Tibial artery (tissue), 4 donors: ENCODE results near the gene SF3B3.

Experiments
- DNase-seq, 2 donors: peaks; one replicate each; pipeline ENCODE4 v3.0.0-alpha.2; 2019
- H3K27ac ChIP-seq, 2 donors: fragments of 200-600 bp; sonication (generic) in 1 of 2; 1 replicate in 1 of 2; 2 replicates in 1 of 2; pipeline ENCODE4 v1.5.1; 2018 to 2019; ENCODE audit warnings: mild to moderate bottlenecking in 1 of 2
- H3K27me3 ChIP-seq, 2 donors: fragments of 200-600 bp; sonication (generic) in 1 of 2; one replicate each; pipeline versions ENCODE4 v1.5.1 to v1.6.0; 2016 to 2019
- H3K36me3 ChIP-seq, 3 donors: fragments of 200-600 bp; sonication (generic) in 2 of 3; one replicate each; pipeline ENCODE4 v1.5.1; 2016 to 2019; ENCODE audit warnings: mild to moderate bottlenecking in 2 of 3
- H3K4me1 ChIP-seq, 4 donors: fragments of 200-600 bp; sonication (generic) in 2 of 4; 1 replicate in 3 of 4; 2 replicates in 1 of 4; pipeline ENCODE4 v1.5.1; 2016 to 2019
- H3K4me3 ChIP-seq, 2 donors: fragments of 200-600 bp; sonication (generic) in 1 of 2; 1 replicate in 1 of 2; 2 replicates in 1 of 2; pipeline ENCODE4 v1.5.1; 2018 to 2019; ENCODE audit warnings: mild to moderate bottlenecking in 2 of 2
- H3K9me3 ChIP-seq, 3 donors: fragments of 200-600 bp; sonication (generic) in 1 of 3; one replicate each; pipeline ENCODE4 v1.5.1; 2016 to 2019
- CTCF ChIP-seq, 2 experiments: fragments of 200-600 bp in 1 of 2; fragments of 450-650 bp in 1 of 2; IDR thresholded peaks; one replicate each; pipeline ENCODE4 v1.5.1; 2017 to 2019; ENCODE audit warnings: antibody characterized with exemption in 2 of 2, mild to moderate bottlenecking in 1 of 2, moderate library complexity in 1 of 2
- intact Hi-C: fragments of 100-400 bp; cut with DNase I; formaldehyde crosslinking; loops from one replicate; pipeline ENCODE4 v1.15.0; 2023; ENCODE audit warnings: low total_unique reads

Gene SF3B3

GRCh38 chr16:70578035-70578434 lies 54.4 kb downstream of the SF3B3 start:
- no peak for TF ChIP-seq CTCF (IDR thresholded peaks at IDR 0.05)
- H3K9me3 ChIP-seq = no peaks in the 10 kb centered on the region
- peaks cover 0 to 85% (median 57%) of the 10 kb centered on the region in 4 donors for H3K4me1 ChIP-seq
- DNase-seq = peak in 1 of 2 donors; percentile 10
- H3K4me3 ChIP-seq = no peak overlapping the region
- H3K36me3 ChIP-seq = peaks cover 0 to 2% (median 0%) of the 10 kb centered on the region in 3 donors
- intact Hi-C loops = no loop called here
- no peaks in the 10 kb centered on the region for H3K27me3 ChIP-seq
- H3K27ac ChIP-seq = peak overlapping the region; percentile 63 to 78

- intact Hi-C loops = no loop called here
- no peaks in the 10 kb centered on the region for H3K9me3 ChIP-seq
- peak overlapping the region in 1 of 2 donors; percentile 39 for H3K4me3 ChIP-seq
- no peak for TF ChIP-seq CTCF (IDR thresholded peaks at IDR 0.05)
- DNase-seq = no peak
- peak overlapping the region; percentile 57 to 59 for H3K27ac ChIP-seq
- H3K27me3 ChIP-seq = no peaks in the 10 kb centered on the region
- H3K36me3 ChIP-seq = no peaks in the 10 kb centered on the region
- H3K4me1 ChIP-seq = peaks cover 0 to 76% (median 48%) of the 10 kb centered on the region in 4 donors
These were observed 55.6 kb downstream of the SF3B3 start for GRCh38 chr16:70579248-70579647.

GRCh38 chr16:70579648-70580630 lies 56.3 kb downstream of the SF3B3 start:
- Histone ChIP-seq H3K36me3 (no peaks in the 10 kb centered on the region), H3K4me1 (peaks cover 0 to 72% (median 44%) of the 10 kb centered on the region in 4 donors), H3K9me3 (no peaks in the 10 kb centered on the region), H3K27ac (peak overlapping the region; percentile 57 to 59), H3K27me3 (no peaks in the 10 kb centered on the region), H3K4me3 (peak overlapping the region; percentile 30 to 39)
- peak; percentile 42 to 83 for DNase-seq
- intact Hi-C loops = no loop called here
- no peak for TF ChIP-seq CTCF (IDR thresholded peaks at IDR 0.05)

GRCh38 chr16:70582280-70582978 lies 58.8 kb downstream of the SF3B3 start:
- no peaks in the 10 kb centered on the region for H3K27me3 ChIP-seq
- intact Hi-C loops = no loop called here
- TF ChIP-seq CTCF (IDR thresholded peaks at IDR 0.05) = no peak
- H3K4me1 ChIP-seq = peaks cover 0 to 52% (median 26%) of the 10 kb centered on the region in 4 donors
- H3K27ac ChIP-seq = no peak overlapping the region
- H3K9me3 ChIP-seq = no peaks in the 10 kb centered on the region
- no peak for DNase-seq
- no peak overlapping the region for H3K4me3 ChIP-seq
- H3K36me3 ChIP-seq = peaks cover 0 to 10% (median 0%) of the 10 kb centered on the region in 3 donors

GRCh38 chr16:70586731-70587130 lies 63.1 kb downstream of the SF3B3 start:
- Histone ChIP-seq H3K36me3 (peaks cover 0 to 10% (median 0%) of the 10 kb centered on the region in 3 donors), H3K27me3 (no peaks in the 10 kb centered on the region), H3K27ac (no peak overlapping the region), H3K4me1 (peaks cover 0 to 53% (median 34%) of the 10 kb centered on the region in 4 donors), H3K9me3 (no peaks in the 10 kb centered on the region), H3K4me3 (no peak overlapping the region)
- DNase-seq = no peak
- TF ChIP-seq CTCF (IDR thresholded peaks at IDR 0.05) = no peak
- intact Hi-C loops = no loop called here
